Hematopoietic multipotent progenitor cell treated with erythropoietin and hydrocortisone succinate and interleukin-3 and kit ligand, for 15 days (in vitro differentiated cells): ENCODE results near the gene SPOCK1.

Experiments used
- DNase-seq: peaks from one replicate; pipeline ENCODE4 v3.0.0-alpha.2; 2015; ENCODE audit warnings: low spot score

Gene SPOCK1

DNA sequence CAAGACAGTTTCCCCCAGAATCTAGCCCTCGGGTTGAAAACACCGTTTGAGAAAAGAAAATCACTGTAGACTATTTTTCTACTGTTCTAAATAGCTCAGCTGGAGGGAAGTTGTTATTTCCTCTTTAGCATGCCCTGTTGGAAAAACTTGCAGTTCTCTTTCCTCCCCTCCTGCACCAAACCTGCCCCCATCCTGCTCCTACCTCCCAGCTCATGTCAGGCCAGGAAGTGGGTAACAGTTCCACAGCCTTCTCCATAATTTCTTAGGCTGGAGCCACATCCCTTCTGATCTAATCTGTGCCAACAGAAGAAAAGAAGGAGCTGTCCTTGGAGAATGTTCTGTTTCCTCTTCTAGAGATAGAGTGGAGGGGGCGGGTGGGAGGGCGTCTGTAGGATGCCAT lies 437.7 kb downstream of the SPOCK1 start:
- DNase-seq: no peak

DNA sequence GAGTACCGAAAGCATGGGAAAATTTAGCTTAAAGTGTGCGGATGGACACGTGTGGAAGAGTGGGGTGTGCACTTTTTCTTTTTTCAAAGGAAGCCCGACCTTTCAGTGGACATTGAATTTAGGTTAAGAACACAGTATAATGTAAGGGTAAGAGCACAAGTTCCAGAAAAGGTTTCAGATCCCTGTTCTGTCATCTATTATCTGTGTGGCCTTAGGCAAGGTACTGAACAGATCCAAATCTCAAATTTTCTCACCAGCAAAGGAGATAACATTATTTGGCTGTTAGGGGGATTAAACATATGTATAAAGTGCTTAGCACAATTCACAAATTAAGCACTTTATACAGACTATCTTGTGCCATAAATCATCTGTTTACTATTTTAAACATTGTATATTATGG lies 441.0 kb downstream of the SPOCK1 start:
- no peak for DNase-seq

DNA sequence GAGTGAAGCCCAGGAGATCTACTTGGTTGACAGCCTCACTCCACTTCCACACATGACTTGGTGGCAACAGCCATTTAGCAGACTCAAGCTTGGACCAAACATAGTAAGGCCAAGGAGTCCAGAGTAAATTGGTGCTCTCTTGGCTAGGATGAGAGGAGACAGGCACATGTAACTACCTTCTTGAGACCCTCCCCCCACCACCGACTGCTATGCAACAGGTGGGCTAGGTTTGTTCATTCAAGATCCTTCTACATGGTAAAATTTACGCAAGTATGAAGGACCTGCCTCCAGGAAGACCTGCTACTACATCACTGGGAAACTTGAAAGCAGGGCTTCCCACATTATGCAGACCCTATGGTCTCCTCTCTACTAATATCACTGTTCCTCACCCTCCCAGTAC lies 442.4 kb downstream of the SPOCK1 start:
- no peak for DNase-seq

DNA sequence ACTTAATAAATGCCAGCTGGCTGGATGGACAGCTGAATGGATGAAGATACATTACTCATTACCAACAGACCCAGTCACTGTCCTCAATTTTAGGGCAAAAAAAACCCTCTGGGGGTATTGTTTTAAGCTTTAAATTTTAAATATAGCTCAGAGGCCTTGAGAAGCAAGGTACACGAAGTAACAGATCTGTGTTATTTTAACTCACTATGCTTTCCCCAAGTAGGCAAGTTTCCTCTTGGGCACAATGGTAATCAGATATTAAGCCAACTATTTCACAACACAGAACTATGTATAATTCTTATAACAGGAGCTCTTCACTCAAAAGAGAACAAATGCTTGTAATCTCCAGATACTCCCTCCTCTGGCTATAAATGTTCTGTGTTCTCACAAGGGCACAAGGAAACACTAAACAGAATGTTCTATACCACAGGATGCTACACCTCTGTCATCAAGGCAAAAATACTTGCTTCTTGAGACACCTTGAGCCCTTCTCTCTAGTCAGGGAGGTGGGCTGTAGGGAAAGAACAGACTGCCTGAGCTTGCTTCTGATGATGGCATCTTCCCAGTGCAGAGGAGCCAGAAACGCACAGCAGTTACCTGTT lies 443.8 kb downstream of the SPOCK1 start:
- DNase-seq: no peak

DNA sequence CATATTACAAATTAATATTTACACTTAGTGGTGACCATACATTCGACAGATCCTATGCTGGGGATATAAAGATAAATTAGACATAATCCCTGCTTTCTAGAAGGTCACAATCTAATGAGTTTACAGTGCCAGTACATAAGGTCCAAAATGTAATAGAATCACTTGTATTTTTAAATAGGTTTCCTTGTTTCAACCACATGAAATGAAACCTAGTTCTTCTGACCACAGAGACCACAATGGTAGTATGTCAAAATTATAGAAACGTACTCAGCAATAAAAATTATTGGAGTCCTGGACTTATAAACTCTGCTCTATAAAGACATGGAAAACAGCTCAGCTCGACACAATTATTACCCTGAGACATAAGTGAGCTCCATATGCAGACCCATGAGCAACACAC lies 444.3 kb downstream of the SPOCK1 start:
- DNase-seq: no peak

DNA sequence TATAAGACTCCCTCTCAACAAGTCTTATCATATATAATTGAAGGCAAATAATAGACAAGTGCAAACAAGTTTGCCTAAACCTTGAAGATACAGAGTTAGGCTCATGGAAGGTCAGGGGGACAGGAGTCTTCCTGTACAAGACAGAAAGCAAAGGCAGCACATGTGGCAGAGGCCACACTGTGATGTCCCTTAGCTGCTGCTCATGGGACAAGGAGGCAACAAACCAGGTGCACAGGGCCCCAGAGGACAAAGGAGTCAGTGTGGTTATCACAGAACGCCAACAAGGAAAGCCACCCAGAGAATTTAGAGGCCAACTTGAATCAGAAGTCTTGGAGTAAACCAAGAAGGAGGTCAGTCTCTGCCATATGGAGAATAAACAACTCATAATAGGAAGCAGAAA lies 444.8 kb downstream of the SPOCK1 start:
- DNase-seq: no peak

DNA sequence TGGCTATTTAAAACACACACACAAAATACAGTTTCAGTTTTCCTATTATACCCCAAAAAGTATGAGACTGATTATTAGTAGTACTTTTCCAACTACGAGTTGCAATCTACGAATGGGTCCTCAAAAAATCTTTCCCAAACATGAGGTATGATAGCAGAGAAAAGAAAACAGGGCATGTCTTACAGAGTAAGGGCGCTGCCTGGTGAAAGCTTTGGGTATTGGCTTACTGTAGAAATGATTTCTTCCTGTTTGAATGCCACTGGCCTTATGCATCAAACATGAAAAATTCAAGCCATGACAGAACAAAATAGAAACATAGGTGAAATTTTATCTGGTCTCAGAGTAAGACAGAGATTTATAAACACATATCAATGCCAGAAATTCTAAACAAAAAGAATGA lies 448.0 kb downstream of the SPOCK1 start:
- no peak for DNase-seq

DNA sequence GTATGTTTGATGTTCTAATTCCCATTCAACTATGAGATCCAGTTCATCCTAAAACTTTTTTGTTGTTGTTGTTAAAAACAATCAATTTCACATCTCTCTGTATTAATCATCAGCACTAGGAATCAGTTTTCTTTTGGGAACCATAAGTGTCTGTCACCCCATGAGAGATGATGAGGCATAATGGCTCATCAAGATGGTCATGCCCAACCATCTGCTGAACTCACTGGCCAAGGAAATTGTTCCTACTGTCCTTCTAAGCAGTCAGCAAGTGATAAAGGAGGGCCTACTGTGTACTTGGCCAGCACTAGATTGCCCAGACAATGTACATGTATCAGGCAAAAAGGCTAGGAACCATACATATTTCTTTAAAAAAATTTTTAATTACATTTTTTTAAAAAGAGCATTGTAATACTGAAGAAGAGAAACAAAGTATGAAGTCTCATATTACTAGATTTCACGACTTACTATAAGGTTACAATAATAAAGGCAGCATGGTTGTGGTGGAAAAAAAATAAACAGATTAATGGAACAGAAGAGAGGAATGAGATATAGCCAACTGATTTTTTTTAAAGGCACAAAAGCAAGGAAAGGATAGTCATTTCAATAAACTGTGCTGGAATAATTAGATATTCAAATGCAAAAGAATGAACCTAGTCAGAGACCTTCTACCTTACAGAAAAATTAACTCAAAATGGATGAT lies 458.3 kb downstream of the SPOCK1 start:
- no peak for DNase-seq

DNA sequence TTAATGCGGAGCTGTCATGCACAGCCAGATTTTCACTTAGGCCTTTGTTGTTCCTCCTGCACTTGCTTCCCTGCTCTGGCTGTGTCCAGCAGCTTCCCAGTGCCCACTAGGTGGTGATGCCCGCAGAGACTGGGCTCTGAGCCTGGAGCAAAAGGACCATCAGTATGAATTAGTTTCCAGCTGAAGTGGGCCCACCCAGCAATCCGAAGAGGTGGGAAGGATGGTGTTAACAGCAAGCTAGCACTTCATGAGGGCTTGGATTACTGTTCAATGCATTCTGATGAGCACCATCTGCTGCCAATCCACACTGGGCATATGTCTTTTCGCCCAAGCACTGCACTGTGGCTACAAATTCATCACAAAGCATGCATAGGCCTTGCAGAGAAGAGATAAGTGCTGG lies 459.1 kb downstream of the SPOCK1 start:
- DNase-seq: no peak

DNA sequence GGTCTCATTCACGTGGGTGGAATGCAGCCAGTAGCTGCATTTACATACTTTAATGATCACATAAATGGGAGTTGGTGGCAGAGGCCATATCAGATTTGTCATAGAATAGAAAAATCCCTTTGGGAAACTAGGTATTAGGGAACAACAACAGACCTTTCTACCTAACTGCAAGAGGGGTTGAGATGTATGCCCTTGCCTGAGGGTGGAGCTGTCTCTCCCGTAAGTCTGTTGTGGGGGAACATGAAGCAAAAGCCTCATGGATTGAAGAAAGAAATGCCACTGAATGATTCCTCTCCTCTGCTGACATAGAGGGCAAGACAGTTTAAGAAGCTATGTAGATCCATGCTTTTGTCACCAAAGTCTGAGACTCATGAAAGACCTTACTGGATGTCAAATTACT lies 461.3 kb downstream of the SPOCK1 start:
- DNase-seq: no peak

DNA sequence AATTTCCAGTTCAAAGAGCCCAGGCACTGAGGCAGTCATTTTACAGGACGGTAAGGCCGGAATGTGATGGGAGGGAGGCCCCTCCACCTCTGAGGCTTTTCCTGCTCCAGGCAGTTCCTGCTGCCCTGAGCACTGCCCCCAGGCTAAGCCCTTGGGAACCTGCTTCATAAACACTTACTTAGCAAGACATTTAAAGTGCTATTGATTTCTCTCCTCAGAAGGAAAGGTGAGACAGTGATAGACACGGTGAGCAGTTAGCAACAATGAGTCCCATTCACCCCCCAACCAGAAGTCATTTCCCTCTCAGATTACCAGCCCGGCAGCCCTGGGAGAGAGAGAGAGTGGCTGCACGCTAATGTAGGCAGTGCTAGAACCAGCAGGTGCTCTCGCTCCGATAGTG lies 462.5 kb downstream of the SPOCK1 start:
- no peak for DNase-seq

DNA sequence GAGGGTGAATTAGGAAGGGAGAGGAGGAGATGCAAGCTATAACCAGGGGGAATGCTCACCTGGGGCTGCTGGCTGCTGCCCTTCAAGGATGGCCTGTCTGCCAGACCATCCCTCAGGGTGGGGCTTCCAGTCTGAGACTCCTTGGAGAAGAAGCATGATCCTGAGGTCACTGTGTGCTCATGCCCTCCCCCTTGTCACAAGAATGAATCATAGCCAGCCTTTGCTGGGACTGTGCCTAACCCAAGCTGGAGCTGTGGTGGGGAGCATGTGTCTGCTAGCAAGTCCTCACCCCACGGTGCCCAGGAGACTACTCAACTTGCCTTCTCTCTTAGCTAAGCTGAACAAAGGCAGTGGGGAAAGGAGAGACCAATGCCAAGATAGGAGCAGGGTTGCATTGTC lies 463.6 kb downstream of the SPOCK1 start:
- no peak for DNase-seq

DNA sequence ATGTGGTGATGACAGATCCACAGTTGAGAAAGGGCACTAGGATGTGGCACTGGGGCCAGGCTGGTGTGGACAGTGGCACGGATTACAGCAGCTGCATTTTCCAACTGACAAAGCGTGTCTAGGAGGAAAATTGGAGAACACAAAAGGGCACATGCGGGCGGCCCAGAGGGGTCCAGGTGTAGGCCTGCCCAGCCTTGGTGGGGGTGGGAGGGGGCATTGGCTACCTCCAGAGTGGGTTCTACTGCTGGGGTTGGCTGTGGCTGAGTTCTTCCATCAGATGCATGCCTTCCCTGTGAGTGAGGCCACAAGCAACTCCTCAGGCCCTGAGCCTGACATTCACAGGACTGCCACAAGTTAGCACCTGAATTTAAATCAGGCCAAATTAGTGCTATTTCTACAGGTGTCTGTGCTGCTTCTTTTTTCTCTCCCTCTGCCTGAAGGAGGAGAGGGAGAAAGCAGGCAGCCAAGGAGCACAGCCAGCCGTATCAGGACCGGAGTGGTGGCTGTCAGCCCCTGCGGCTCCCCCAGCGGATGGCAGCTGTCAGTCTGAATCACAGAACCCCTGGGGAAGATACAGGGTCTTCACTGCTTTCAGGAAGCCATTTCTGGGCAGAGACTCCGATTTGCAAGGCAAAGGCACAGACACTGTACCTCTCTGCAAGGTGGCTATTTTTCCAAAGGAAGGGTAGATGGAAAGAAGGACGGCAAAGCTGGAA lies 464.2 kb downstream of the SPOCK1 start:
- DNase-seq: no peak

DNA sequence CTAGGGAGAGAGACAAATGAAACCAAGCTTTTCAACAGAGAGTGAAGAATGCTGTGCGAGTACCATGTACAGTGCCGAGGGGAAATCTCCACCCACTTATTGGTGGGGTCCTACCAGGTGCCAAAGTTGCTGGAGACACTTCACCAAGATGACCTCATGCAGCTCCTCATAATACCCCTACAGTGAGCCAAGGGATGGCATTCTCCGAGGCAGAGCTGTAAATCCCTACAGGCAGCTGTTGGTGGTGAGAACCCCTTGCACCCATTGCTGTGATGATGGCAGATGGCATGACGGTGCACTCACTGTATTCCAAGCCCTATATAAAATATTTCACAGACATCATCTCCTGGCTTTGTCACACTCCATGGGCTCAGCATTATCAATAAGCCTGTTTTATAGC lies 464.9 kb downstream of the SPOCK1 start:
- DNase-seq: no peak

DNA sequence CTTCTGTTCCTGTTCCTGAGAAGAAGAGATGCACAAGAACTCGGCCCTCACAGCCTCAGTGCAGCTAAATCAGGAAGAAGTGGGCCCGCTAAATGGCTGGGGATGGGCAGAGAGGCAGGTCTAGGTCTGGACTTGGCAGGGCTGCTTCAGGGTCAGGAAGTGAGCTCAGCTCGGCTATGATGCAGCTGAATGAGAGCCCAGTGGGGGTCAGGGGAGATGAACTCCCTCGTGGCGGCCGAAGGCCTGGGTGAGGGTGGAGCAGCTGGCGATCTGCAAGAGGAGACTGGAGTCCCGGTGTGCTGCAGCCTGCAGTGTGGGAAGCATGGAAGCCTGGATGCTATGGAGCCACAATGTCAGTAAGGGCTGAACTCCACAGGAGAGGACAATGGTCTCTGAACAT lies 466.2 kb downstream of the SPOCK1 start:
- no peak for DNase-seq

DNA sequence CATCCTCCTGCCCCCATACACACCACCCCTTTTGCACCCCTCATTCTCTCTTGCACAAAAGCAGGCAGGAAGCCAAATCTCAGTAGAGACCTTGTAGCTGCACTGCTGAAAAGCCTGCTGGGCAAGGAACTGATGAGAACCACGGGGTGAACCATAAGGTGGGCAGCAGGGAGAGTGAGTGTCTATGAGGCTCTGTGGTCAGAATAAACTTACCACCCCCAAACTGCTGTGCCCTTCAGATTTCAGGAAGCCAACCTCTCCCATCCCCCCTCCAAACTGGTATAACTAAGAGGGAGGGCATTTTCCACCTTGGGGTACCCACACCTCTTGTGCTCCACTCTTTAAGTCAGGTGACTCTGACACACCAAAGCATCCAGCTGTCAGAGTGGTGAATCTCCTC lies 471.4 kb downstream of the SPOCK1 start:
- no peak for DNase-seq

DNA sequence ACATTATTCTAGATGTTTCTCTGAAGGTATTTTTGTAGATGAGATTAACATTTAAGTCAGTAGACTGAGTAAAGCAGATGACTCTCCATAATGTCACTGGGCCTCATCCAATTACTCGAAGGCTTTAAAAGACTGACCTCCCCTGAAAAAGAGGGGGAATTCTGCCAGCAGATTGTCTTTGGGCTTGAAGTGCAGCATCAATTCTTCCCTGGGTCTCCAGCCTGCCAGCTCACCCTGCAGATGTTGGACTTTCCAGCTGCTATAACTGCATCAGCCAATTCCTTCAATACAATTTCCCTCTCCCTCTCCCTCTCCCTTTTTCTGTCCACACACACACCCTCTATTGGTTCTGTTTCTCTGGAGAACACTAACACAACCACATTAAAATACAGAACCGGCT lies 472.8 kb downstream of the SPOCK1 start:
- no peak for DNase-seq

DNA sequence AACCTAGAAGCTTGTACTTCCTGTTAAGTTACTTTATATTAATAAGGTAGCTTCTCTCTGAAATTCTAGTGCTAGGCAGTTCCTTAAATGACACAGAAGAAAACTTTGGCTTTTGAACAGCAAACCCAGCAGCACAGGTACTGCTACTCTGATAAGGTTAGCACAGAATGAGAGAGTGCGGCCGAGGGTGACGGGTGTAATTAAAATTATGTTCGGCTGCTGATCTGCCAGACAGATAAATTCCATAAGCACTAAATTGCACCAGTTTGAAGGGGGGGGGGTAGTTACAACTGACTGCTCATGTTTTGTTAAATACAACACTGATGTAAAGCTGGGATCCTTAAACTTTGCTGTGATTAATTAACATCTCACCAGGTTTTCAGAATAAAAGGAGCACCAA lies 475.1 kb downstream of the SPOCK1 start:
- DNase-seq: no peak

DNA sequence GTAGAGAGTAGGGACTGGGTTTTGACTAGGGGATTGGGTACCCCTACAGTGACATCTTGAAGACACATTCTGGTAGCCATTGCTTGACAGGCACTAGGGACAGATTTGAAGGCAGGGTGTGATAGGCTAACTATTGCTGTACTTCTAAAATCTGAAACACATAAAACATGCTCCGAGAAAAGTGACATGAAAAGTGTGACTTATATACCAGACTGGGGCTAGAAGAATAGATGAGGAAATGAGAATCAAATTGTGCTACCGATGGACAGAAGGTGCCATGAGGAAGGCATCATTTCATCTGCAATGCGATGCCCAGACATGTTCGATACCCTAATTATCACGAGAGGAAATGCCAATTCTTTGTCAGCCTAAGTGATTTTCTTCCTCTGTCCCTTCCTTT lies 475.8 kb downstream of the SPOCK1 start:
- no peak for DNase-seq

DNA sequence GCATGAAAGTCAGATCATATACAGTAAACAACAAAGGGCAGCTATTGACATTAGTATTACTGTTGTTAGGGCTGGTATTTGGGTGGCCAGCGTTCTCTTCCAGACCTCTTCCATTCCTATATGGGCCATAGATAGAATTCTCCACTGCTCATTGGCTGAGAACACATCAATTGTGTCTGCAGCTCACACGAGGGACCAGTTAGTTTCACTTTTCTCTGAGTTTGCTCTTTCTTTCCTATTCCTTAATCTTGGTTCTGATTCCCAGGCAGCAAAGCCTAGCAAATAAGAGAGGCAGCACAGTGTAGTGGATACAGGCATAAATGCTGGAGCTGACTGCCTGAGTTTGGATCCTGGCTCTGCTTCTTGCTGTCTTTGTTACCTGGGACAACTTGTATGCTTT lies 476.4 kb downstream of the SPOCK1 start:
- no peak for DNase-seq

DNA sequence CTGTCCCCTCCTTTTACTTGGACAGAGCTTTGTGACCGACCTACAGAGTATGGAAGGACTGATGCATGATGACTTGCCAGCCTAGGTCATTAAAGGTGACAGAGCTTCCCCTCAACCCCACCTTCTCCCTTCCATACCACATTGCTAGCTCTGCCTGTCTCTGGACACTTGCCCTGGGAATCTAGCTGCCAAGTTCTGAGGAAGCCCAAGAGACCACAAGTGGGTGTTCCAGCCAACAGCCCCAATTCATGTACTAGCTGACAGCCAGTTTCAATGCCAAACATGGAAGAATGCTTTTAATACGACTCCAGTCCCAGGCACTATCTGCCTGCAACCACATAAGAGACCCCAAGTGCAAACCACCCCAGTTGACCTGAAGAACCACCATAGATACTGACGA lies 477.1 kb downstream of the SPOCK1 start:
- DNase-seq: no peak

DNA sequence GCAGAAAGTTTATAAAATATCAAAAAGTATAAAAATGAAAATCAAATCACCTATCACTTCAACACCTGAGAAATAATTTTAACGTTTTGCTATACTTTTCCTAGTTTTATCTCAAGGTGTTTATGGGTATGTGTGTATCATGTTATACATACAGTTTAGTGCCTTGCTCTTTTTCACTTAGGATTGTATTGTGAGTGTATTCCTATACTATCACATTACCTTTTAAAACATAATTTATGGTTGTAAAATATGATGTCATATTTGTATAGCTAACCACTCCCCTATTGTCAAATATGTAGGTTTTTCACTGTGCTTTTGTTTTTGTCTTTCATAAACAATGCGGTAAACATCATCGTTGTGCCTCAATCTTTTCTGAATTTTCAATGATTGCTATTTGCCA lies 479.9 kb downstream of the SPOCK1 start:
- no peak for DNase-seq

DNA sequence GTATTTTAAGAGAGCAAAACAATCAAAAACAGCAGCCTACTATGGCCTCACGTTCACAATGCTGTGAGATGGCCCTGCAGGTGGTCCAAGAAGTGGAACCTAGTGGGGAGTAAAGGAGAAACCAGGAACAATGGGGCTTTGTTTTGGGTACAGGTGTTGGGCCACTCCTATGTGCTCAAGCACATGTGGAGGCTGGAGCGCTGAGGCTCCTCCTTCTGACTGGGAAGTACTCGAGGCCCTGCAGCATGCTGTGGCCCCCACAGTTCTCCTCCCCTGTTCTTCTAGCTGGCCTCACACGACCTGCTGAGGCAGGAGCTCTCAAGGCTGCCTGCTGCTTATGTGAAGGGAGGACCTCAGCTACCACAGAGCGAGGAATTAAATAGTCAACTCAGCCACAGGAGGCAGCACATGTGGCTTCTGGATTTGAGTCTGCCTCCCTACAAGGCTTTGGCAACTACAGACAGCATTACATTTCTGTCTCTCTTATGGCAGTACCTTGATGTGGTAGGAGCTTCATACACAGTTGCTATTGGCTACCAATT lies 482.3 kb downstream of the SPOCK1 start:
- no peak for DNase-seq
